LoVo (cell line): ENCODE results near the gene ADARB1.

ENCODE experiments used
- DNase-seq: peaks from one replicate; pipeline ENCODE4 v3.0.0-alpha.2; 2016; ENCODE audit warnings: low spot score

The ADARB1 gene

DNA sequence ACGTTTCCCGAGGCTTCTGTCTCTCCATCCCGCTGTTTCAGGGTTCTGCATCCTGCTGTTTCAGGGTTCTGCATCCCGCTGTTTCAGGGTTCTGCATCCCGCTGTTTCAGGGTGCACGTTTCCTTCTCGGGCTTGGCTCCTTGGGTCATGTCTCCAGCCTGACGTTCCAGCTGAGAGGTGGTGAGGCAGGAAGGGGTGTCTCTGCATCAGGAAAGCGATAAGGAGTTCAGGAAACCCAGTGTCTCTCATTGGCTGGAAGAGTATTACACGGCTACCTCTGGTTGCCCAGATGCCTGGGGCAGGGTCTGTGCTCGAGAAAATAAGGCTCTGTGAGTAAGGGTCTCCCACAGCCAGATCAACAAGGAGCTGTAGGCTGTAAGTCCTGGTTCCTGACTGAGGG lies 21.1 kb downstream of the ADARB1 start:
- no peak for DNase-seq

DNA sequence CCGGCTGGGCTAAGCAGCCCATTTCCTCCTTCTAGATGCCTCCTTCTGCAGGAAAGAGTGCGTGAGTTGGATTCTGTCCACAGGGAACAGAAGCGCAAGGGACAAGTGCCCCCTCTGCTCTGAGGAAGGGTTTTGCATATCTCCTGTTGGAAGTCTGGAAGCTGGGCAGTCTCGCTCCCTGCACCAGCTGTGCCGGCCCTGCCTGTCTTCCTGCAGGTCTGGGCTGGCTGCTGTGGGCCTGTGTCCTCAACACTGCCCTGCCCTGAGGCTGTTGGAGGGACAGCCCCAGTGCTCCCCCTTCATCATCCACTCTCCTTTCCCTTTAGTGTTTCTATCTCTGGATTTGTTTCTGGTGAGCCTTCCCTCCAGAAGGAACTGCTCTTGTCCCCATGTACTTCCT lies 21.8 kb downstream of the ADARB1 start:
- no peak for DNase-seq

DNA sequence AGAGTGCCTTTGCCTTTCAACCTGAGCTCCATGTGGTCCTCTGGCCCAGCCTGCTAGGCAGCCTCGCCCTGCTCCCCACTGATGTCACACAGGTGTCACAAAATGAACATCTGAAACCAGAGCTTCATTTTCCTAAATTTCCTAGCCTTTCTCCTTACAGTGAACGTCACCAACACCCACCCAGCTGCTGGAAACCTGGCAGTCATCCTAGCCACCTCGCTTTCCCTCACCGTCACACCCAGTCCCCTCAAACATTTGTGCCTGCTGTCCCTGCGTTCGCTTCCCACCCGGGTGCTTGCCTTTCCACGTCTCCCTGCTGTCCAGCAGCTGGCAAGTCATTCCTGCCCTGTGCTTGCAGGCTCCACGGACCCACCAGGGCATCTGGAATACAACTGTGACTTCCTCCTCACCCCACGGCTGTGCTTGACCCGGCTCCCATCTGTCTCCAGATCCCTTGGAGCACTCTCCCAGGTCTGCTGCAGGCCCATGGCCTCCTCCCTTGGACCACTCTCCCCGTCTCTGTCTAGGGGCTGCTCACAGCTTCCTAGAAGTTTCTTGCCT lies 23.5 kb downstream of the ADARB1 start:
- DNase-seq: no peak

DNA sequence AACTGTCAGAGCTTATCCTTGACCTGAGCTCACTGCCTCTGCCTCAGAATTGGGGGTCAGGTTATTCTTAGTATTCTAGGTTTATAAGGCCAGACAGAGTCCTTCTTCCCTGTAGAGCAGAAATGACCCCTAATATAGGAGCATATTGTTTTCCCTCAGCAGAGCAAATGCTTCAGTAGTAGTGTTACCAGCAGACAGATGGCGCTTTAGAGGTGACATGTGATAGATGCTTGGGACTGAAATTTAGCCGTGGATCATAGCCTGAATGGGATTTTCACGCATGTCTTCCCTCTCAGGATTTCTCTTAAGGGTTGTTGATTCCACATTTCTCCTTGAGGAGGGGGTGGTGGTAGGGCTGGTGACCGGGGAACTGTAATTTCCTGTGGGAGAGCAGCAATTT lies 24.5 kb downstream of the ADARB1 start:
- DNase-seq: peak; percentile 17

DNA sequence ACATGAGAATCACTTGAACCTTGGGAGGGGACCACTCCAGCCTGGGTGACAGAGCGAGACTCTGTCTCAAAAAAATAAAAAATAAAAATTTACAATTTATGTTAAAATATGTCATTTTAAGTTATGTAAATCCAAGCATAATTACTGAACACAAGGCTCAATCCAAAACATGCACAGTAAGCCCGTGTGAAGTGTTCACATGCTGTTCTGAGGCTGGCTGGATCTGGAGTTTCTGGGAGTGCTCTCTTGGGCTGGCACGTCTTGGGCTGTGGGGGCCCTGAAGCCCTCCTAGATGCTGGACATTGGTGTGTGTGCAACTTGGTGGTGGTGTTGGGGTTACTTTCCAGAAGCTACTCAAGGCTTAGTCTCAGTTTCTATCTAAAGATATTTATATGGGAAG lies 25.2 kb downstream of the ADARB1 start:
- no peak for DNase-seq

DNA sequence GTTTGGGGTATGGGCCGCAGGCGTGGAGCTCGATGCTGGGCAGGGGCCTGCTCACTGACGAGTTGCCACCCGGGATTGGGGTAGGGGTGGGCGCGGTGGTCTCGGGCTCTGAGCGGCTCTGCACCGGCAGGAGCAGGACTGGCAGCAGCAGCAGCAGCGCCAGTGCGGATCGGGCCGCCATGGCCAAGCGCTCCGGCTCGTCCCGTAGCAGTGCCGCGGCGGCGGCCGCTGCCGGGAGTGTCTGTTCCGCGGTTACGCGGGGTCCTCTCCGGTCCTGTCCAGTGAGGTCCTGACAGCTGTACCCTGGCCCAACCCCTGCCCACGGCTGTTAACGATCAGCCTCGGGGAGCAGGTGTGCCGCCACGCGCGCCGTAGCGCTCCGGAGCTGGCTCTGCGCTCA lies 26.5 kb downstream of the ADARB1 start:
- no peak for DNase-seq

DNA sequence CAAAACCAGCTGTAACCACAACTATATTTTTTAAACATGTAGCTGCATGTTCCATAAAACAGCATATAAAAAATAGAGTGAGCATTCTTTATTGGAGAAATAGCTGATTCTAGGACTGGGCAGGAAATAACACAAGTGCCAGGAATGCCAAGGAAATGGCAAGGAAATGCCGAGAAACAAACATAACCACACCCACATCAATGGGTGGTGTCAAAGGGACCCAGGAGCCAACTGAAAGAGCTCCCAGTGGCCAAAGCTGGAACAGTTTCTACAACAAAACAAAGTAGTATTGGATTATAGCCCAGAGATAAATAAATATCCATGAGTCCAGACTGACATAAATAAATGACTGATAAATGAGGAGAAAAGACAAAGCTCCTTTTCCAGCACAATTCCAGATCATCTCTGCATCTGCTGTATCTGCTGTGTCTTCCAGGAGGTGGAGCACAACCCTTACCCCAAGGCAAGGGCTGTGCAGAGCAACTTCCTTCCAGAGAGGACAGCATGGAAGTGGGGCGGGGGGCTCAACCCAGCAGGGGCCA lies 28.1 kb downstream of the ADARB1 start:
- DNase-seq: peak; percentile 73

DNA sequence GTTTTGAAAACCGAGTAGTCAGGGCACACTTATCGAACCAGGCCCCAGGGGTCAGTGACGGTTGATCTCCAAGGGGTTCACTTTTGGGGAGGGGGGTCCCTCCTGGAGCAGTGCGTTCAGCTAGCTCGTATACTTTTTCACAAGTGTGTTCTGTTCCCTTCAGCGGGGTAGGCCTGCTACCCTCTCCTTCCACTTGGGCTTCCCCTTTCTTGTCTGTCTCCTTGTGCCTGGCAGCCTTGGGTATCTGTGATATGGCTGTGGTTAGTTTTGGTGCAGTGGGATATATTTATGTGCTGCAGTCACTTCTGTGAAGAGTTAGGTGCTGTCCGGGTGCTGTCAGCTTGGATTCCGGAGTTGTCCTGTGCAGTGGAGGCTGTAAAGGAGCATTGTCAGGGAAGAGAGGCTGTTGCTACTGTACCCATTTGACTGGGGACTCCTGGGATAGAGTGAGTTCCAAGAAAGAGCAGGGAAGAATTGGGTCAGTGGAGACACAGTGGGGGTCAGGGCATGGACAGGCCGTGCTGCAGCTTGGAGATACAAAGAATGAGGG lies 29.7 kb downstream of the ADARB1 start:
- no peak for DNase-seq

DNA sequence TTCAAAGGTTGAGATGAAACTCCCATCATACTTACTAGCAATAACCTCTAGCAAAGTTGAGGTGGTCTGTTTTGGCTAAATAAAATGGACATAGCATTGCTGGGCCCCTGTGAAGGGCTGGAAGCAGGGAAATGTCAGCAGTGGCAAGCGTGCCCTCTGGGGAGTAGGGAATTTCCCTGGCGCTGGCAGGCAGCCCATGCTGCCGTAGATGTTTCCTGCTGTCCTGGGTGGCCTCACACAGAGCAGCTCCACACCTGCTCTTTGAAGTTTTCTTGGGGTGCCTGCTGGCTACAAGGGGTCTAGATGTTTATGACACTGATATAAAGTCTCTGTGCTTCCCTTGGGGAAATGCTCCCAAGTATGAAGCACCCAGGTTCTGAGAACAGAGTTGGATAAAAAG lies 30.2 kb downstream of the ADARB1 start:
- DNase-seq: peak; percentile 9

DNA sequence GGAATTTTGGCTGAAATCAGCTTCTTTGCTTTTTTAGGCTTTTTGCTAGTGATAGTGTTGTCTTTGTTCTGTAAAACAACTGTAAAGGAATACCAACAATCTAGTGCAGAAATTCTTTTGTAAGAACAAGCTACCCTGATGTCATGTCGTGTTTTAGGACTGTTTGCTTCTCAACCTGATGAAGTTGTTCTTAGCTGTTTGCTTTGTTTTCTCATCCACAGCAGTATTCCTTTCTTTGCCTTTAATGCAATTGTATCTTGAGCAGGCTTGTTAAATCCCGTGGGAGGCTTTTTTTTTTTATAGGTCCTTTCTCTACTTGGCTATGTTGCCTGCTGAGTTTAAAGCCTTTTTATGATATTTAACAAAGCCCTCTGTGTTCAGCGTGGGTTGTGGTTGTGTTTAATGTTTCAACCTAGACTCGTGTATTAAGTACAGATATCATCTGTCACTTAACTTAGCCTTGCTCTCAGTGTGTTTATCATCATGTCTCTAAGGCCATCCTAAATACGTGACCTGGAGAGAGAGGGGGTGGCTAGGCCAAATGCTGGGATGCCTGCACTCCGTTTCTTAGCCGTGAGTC lies 31.6 kb downstream of the ADARB1 start:
- DNase-seq: no peak

DNA sequence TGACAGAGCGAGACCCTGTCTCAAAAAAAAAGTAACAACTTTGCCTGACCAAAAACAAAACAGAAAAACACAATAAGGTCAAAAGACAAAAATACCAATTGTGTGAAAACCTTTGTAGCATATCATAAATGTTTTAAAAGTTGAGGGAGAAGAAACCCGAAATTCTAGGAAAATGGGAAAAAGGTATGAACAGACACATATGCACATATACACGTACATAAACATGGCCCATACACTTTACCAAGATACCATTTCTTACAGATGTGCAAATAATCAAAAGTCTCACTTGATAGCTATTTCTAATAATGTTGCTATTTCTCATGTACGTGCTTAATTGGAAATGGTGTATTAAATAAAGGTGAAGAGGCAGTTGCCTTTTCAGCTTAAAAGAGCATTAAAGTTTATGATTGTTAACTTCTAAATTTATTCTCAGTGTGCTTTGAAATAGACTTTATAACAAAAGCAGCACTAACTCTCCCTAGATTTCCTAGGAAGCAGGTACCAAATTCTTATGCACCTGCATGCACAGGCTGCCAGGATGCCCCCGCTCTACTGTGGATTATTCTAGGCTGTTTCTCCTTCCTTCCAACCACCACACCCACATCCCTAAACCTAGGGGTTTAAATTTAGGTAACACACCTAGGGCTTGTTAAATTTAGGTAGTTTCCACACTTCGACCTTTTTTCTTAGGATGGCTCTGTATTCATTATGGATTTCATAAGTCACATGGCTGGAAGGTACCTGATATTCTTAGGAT lies 33.8 kb downstream of the ADARB1 start:
- DNase-seq: no peak

DNA sequence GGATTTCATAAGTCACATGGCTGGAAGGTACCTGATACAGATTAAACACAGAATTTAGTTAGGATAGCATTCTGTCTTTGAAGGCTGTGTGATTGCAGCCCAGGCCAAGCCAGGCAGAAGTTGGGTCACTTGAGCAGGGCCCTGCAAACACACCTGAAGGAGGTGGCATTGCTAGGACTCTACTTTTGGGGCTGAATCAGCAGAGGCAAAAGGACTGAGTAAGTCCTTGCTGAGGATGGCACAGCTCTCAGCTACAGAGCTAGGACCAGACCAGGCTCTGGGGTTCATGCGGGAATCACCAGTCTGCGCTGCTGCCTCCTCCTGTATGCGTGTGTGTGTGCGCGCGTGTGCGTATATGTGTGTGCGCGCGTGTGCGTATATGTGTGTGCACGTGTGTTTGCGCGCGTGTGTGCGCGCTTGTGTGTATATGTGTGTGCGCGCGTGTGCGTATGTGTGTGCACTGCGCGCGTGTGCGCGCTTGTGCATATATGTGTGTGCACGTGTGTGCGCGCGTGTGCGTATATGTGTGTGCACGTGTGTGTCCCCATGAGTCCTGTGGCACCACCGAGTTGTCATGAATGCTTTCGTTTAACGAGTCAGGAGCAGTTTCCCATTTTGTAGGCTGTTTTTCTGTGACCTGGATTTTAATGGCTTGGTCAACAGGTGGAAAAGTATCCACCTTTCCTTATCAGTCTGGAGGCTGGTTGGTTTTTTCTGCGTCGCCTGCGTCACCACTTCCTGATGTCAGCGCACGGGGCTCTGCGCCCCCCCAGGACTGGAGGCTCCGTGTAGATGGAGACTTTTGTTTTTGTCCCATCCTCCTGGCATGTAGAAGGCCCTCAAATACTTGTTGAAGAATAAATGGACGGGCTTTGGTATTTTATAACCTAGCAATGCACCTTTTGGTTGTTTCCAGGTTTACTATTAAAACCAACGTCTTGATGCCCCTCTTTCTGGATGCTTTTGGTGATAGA lies 34.7 kb downstream of the ADARB1 start:
- DNase-seq: no peak

DNA sequence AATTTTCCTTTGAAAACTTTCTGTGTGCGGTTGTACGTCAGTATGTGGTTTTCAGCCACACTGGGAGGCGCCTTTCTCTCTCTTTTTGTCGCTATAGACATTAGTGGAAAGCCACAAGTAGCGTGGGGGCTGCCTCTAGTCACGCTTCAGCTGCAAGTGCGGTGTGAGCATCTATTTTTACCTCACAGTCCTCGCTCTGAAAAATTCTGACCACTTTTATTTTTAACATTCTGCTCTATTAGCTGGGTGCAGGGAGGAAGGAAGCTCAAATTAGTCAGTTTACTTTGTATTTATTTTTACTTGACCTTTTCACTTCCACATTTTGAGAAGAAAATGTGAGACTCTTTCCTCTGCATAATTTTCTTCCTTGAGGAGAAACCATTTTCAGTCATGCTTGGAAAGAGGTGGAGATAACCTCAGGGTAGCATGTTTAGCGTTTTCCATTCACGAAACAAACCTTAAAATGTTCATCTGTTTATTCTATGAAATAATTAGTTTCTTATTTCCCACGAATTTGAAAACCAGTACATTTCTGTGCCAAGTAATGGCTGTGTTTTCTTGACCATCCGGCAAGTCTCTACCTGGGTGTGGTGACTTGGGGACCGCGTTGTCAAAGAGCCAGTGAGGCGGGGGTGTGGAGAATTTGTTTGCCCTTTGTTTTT lies 35.6 kb downstream of the ADARB1 start:
- no peak for DNase-seq

DNA sequence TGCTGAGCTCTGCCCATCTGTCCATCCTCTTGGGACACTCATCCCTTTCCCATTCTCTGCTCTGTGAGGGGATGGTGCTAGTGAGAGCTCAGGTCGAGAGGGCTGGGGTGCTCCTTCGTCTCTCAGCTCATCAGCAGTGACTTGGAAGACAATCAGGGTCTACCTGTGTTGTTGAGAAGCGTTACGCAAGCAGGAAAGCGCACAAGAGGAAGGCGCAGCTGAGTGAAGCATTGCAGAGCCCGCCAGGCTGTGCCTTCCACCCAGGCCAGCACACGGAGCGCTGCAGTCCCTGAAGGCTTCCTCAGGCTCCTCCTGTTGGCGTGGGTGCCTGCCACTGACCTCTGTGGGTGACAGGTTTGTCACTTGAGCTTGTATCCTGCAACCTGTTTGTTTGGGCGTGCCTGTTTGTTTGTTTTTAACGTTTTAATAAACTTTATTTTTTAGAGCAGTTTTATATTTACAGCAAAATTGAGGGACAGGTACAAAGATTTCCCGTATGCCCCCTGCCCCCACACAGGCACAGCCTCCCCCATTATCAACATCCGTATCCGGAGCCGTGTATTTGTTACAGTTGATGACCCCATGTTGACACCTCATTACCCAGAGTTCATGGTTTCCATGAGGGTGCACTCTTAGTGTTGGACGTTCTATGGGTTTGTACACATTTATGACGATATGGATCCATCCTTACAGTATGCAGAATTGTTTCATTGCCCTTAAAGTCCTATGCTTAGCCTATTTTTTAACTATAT lies 36.7 kb downstream of the ADARB1 start:
- DNase-seq: no peak

DNA sequence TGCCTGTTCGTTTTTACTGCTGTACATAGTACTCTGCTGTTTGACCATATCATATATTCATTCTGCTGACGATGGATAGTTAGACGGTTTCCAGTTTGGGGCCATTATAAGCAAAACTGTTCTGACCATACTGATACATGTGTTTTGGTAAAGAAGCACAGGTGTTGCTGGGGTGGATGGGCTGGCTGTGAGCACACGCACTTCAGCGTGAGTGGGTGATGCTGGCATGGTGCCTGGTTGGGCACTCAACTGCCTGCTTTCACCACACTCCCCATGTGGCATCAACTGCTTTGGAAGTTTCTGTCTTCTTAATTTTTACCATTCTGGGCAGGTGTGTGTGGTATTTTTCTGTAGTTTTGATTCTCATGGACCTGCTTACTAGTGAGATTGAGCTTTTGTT lies 37.3 kb downstream of the ADARB1 start:
- DNase-seq: no peak

DNA sequence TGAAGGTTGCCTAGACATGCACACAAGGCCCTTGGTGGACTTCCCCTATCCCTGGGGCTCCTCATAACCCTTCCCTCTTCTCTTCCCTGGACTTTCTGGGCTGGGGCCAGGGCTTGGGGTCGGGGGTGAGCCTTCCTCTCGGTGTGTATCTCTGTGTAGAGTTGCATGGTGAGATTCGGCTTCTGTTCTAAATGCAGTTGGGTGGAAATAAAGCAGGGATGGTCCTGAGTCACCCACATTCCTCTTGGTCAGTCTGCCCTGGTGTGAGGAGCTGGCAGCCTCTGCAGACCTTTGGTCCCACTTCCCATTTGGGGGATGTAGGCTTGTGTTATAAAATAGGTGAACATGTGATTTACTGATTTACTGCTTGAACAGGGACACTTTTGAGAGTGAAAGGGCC lies 38.0 kb downstream of the ADARB1 start:
- DNase-seq: no peak

DNA sequence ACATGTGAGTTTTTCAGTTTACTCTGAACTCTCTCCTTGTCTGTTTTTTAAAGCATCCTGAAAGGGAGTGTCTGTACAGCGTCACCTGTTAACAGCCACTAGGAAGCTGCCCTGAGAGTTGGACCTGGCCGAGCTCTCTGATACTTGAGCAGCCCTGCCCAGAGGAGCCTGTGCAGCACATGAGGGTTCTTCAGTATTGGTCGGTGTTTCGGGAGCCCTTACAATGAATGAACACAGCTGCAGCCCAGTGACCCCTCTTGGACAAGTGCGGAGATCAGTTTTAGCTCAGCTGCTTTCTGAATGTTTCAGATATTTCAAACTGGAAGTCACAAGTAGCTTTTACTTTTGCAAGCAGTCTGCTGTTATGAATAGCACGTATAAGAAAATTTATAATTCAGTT lies 39.2 kb downstream of the ADARB1 start:
- no peak for DNase-seq

DNA sequence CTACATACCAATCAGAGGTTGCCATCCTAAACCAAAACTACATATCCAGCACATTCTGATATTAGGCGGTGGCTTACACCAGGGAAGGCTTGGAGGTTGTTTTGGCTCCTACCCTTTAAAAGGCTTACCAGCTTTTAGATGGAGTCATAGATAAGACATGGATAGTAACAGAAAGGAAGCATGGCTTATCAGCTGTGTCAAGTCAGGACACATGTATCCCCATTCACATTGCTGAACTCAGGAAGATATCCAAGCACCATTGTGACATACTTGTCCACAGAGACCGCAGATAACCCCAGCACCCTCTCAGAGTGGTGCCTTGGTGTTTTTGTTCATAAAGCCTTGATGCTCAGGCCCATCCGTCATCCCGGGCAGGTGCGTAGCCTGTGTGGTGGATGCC lies 39.7 kb downstream of the ADARB1 start:
- DNase-seq: no peak

DNA sequence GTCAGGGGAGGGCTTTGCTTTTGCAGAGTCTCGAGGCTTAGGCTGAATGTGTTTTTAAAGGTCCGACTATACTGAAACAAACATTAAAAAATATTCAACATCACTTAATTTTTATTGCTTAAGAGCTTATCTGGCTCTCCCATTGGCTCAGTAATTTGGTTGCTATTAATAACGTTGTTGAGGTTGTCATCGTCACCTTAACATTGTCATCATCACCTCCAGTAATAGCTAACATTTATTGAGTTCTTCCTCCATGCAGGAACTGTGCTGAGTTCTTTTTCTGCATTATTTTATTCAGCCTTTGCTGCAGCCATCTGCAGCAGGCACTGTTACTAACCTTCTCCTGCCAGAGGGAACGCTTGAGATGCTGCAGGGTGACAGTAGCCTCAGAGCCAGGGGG lies 40.1 kb downstream of the ADARB1 start:
- DNase-seq: no peak

DNA sequence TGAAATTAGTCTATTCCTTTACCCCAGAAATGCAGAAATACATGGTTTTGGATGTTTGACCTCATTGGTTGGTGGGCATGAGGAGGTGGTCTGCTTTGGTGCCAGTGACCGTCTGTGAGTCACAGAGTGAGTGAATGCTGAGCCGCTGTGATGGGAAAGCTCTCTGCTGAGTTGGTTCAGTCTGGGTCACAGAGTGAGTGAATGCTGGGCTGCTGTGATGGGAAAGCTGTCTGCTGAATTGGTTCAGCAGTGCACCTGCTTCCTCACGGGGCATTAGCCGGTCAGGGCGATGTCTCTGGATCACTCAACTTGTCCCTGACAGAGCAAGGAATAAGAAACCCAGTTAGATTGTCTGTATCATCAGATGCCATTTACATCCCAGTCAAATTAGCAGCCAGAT lies 40.8 kb downstream of the ADARB1 start:
- no peak for DNase-seq

DNA sequence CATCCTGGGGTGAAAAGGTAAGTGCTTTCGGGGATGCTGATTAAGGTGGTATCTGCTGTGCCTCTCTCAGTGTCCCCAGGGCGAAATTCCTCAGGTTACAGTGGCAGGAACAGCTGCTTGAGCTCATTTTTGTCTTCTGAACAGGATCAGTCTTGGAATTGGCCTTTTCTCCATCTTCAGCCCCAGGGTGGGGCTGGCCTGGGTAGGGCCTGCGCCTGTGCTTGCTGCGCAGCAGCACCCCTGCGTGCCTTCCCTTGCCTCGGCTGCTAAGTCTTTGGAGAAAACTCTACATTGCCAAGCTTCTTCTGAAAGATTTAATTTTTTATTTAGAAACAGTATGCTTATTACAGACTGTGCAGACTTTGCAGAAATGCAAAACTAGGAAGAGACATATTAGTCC lies 41.7 kb downstream of the ADARB1 start:
- no peak for DNase-seq
